Occipital lobe (tissue), 2 donors: ENCODE data around the gene OASL. TPM values are rescaled to one million over a fixed set of nuclear protein-coding genes. Genes with fewer than 3 reads are reported as not detected.

Experiments
- DNase-seq: peaks from one replicate; lab custom pipeline; 2025; lab: John Stamatoyannopoulos, UW
- total RNA-seq: library from RNA; depleted of rRNA; stranded (reverse); fragments of >200 nt; gene quantifications from one replicate; pipeline ENCODE4 v1.2.3, GENCODE V29; 2014

Gene OASL
- total RNA-seq, 1 donor from 2014 or later = 0.16 TPM

GRCh38 chr12:121015825-121016766, 22.9 kb downstream of the OASL start, which contains the start of gene C12orf43:
C12orf43 (minus strand) TSS chr12:121016487; CDS start chr12:121016474, 13 bp downstream.
- peak; percentile 85 for DNase-seq

GRCh38 chr12:121013715-121014114, 25.3 kb downstream of the OASL start:
- no peak for DNase-seq

DNA sequence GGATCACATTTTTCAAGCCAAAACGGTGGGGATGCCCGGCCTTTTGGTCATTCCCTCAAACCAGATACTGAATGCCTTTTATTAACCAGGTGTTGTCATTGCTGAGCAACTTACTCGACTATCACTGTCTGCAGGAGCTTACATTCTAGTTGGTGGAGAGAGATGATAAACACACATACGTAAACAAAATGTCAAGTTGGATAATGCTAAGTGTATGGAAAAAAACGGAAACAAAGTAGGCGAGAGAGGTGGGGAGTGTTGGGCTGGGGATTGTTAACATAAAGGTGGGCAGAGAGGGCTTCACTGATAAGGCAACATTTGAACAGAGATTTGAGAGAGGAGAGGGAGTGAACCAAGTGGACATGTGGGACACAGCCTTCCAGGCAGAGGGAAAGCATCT, 27.2 kb downstream of the OASL start:
- no peak for DNase-seq

GRCh38 chr12:121010860-121011259, 28.2 kb downstream of the OASL start:
- DNase-seq = no peak

GRCh38 chr12:121009741-121010140, 29.3 kb downstream of the OASL start:
- no peak for DNase-seq

GRCh38 chr12:121008347-121009098, 30.5 kb downstream of the OASL start:
- no peak for DNase-seq

DNA sequence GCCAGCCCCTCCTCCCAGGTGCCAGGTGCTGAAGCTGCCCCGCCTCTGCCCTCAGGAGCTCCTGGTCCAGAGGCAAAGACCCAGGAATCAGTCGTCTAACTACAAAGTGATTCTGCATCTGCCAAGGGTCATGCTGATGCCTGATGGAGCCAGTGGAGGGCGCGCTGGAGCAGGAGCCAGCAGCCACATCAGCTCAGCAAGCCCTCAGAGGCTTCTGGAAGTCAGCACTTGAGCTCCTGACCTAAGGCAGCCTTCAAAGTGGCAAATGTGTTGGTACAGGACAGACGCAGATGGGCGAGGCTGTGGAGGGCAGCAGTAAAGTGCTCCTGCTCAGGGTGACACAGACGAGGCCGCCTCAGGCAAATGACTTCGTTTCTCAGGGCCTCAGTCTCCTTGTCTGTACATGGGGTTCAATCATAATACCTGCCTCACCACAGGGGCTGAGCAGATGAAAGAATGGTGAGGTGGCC, 33.7 kb downstream of the OASL start:
- DNase-seq = no peak

DNA sequence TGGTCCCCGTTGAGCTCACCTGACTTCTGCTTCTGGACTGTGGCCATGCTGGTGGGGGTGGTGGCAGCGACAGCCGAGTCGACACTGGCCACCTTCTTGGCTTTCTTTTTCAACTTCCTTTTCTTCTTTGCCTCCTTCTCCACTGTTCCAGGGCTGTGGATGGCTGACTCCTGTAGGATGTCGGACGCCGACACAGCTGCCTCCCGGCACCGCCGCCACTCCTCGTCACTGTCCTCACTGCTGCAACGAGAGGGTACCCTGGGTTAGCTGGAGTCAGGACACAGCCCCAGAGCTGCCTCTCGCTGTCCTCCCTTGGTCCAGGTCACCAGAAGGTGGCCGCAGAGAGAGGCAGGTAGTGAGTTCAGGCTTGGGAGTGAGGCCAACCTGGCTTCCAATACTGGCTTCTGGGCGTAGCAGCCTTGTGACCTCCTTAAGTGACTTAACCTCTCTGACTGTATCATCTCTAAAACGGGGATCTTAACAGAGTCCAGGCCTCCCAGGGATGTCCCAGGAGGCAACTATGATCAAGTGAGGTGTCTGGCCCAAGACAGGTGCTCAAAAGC, 34.7 kb downstream of the OASL start:
- DNase-seq = no peak

DNA sequence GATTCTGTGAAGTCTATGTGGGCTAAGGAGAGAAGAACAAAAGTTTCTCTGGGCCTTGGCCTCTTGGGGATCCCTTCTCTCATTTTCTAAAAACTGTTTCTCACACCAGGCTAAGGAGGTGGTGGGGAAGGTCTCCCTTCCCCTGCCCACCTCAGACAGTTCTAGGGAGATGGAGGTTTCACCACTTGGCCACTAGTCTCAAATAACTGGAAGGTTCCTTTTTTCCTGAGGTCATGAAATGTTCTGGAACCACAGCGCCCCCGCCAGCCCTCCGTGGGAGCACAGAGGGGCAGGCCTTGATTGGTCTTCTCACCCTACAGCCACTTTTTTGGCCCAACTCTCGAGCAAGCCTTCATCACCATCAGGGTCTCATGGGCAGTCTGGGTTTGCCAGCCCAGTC, 35.4 kb downstream of the OASL start:
- DNase-seq = no peak

DNA sequence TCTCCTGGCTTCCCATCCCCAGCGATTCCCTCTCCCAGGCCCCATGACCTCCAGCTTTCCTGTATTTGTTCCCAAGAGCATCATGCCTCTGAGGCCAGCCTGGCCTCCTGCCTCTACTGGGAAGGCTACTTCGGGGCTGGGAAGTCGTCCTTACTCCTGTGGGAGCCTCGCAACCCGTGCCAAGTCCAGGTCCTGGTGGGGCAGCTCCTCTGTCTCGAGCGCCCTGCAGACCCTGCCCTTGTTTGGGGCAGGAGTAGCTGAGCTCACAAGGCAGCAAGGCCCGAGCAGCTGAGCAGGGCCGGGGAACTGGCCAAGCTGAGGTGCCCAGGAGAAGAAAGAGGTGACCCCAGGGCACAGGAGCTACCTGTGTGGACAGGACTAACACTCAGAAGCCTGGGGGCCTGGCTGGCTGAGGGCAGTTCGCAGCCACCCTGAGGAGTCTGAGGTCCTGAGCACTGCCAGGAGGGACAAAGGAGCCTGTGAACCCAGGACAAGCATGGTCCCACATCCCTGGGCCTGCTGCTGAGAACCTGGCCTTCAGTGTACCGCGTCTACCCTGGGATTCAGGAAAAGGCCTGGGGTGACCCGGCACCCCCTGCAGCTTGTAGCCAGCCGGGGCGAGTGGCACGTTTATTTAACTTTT, 37.1 kb downstream of the OASL start:
- no peak for DNase-seq

DNA sequence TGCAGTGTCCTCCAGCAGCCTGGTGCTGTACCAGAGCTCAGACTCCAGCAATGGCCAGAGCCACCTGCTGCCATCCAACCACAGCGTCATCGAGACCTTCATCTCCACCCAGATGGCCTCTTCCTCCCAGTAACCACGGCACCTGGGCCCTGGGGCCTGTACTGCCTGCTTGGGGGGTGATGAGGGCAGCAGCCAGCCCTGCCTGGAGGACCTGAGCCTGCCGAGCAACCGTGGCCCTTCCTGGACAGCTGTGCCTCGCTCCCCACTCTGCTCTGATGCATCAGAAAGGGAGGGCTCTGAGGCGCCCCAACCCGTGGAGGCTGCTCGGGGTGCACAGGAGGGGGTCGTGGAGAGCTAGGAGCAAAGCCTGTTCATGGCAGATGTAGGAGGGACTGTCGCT, 38.0 kb downstream of the OASL start:
- no peak for DNase-seq

DNA sequence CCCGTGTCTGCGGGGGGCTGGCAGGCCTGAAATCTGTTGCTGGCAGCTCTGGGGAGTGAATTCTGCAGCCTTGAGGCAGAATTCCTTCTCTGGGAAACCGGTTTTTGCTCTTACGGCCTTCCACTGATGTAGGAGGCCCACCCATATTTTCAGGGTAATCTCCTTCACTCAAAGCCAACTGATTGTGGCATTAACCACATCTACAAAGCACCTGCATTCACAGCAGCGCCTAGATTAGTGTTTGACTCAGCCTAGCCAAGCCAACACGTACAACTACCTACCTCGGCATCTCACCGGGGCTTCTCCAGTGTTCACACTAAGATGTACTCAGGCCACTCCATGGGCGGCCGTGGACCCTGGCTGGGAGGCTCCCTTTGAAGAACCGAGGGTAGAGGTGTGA, 38.5 kb downstream of the OASL start:
- no peak for DNase-seq

DNA sequence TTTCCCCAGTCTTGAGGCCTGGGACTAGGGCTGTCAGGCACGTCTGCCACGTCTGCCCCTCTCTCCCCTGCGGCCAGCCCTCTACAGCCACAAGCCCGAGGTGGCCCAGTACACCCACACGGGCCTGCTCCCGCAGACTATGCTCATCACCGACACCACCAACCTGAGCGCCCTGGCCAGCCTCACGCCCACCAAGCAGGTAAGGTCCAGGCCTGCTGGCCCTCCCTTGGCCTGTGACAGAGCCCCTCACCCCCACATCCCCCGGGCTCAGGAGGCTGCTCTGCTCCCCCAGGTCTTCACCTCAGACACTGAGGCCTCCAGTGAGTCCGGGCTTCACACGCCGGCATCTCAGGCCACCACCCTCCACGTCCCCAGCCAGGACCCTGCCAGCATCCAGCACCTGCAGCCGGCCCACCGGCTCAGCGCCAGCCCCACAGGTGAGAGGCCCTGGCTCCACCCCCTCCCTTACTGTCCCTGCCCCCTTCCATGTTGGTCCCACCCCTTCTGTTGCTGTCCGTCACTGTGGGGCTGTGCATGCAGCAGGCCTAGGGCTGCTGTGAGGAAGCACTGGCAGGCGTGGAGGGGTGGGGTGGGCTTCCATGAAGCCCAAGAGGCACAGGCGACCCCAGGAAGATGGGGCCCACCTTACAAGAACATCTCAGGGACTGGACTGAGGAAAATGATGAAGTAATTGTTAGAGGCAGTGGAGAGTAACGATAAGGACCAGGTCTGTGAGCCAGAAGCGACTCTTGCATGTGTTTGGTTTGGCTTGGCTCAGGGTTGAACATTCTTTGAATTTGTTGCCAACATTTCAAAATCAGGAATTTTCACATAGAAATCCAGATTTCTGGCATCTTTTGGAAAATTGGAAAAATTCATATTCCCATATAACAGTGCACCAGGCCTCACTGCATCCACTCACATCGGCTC, 39.6 kb downstream of the OASL start:
- no peak for DNase-seq

DNA sequence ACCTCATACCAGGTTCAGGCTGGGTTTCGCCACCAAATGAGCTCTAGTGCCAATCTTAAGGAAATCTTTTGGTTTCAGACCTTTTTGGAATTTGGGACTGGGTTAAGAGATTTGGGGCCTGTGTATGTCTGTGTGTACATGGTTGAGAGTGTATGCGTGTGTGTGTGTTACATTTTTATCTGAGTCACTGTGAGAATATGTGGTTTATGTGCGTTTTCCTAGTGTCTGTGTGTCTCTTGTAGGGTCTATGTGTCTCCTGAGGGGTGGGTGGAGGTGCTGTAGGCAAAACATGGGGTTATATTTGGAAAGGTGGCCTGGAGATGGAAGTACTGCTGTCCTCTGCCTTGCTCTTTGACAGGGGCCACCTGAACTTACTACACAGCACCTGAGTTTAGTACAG, 40.6 kb downstream of the OASL start:
- DNase-seq = no peak

DNA sequence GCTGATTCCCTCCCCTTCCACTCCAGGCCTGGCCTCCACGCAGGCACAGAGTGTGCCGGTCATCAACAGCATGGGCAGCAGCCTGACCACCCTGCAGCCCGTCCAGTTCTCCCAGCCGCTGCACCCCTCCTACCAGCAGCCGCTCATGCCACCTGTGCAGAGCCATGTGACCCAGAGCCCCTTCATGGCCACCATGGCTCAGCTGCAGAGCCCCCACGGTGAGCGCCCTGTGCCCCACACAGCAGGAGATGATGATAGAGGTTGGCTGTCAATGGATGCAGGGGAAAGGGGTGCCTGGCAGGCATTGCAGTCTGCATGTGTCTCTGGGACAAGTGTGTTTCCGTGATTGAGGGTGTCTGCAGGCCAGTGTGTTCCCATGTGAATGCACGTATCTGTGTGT, 41.6 kb downstream of the OASL start:
- DNase-seq = no peak

DNA sequence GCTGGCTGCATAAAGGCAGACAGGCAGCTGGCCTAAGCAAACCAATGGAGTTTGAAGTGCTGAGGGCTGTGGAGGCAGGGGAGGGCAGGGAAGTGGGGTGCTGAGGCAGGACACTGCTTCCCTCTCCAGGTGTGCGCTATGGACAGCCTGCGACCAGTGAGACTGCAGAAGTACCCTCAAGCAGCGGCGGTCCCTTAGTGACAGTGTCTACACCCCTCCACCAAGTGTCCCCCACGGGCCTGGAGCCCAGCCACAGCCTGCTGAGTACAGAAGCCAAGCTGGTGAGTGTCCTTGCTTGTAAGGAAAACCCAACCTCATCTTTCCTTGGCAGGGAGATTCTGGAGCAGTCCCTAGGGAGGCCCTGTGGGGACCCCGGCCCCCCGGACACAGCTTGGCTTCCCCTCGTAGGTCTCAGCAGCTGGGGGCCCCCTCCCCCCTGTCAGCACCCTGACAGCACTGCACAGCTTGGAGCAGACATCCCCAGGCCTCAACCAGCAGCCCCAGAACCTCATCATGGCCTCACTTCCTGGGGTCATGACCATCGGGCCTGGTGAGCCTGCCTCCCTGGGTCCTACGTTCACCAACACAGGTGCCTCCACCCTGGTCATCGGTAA, 42.8 kb downstream of the OASL start:
- no peak for DNase-seq

GRCh38 chr12:120994589-120995337, 44.3 kb downstream of the OASL start:
- DNase-seq = no peak

DNA sequence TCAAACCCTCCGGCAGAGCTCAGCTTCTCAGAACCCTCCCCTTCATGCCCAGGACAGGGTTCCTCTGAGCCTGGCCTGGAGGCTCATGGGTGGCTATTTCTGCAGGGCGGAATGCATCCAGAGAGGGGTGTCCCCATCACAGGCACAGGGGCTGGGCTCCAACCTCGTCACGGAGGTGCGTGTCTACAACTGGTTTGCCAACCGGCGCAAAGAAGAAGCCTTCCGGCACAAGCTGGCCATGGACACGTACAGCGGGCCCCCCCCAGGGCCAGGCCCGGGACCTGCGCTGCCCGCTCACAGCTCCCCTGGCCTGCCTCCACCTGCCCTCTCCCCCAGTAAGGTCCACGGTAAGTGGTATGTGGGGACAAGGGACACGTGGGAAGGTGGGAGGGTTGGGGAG, 45.0 kb downstream of the OASL start:
- no peak for DNase-seq

DNA sequence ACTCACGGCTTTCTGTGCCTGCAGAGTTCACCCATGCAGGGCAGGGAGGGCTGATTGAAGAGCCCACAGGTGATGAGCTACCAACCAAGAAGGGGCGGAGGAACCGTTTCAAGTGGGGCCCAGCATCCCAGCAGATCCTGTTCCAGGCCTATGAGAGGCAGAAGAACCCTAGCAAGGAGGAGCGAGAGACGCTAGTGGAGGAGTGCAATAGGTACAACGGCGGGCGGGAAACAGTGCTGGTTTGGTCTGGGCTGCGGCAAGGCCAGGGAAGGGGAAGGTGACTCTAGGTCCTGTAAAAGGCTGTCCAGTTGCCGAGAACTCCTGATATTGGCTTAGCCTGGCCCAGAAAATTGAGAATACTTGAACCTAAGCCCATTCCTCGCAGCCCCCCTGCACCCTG, 45.5 kb downstream of the OASL start:
- DNase-seq = no peak
